ENCODE measurements around the gene TOP3A. TPM values are rescaled to one million over a fixed set of nuclear protein-coding genes. Genes with fewer than 3 reads are reported as not detected.

Gene TOP3A
- total and polyA plus RNA-seq, 2 of the 13 experiments (the other 11 are each of a cell fraction or from before 2014, with no cell fraction given), result 16.9 to 36.8 TPM

GRCh38 chr17:18314731-18315561 is at the start of gene TOP3A, which contains the start of gene SMCR8 (continued):
- TF ChIP-seq HNF1A (IDR thresholded peaks at IDR 0.05; ENCODE audit: low read depth) (peak; percentile 32; the same call in 1 of the 2 replicates), HNF1A (CRISPR knock-in tag; IDR thresholded peaks at IDR 0.05; ENCODE audit: borderline replicate concordance) (no peak; the same call in 1 of the 2 replicates), ZNF83 (CRISPR knock-in tag; IDR thresholded peaks at IDR 0.05; ENCODE audit: borderline replicate concordance) (0 out of 2 replicates have a peak, but pooled peaks have one; percentile 18), ZBTB39 (CRISPR knock-in tag; IDR thresholded peaks at IDR 0.05) (no peak), AHDC1 (CRISPR knock-in tag; IDR thresholded peaks at IDR 0.05; ENCODE audit: borderline replicate concordance) (no peak), GZF1 (CRISPR knock-in tag; IDR thresholded peaks at IDR 0.05) (peak; percentile 49; the same call in 1 of the 2 replicates), REXO4 (CRISPR knock-in tag; IDR thresholded peaks at IDR 0.05; ENCODE audit: borderline replicate concordance) (no peak), ZBTB3 (CRISPR knock-in tag; IDR thresholded peaks at IDR 0.05; ENCODE audit: borderline replicate concordance, low read depth) (no peak), ZNF501 (CRISPR knock-in tag; IDR thresholded peaks at IDR 0.05) (peak; percentile 90), MTF1 (CRISPR knock-in tag; IDR thresholded peaks at IDR 0.05) (0 out of 2 replicates have a peak, but pooled peaks have one; percentile 25), ZNF563 (CRISPR knock-in tag; IDR thresholded peaks at IDR 0.05) (peak; percentile 81), GATAD2A (CRISPR knock-in tag; IDR thresholded peaks at IDR 0.05) (peak; percentile 10; the same call in 1 of the 2 replicates), IRF2 (CRISPR knock-in tag; IDR thresholded peaks at IDR 0.05) (peak; percentile 9), ATF3 (CRISPR knock-in tag; IDR thresholded peaks at IDR 0.05) (no peak), SIX4 (CRISPR knock-in tag; IDR thresholded peaks at IDR 0.05) (peak; percentile 9; the same call in 1 of the 2 replicates), SMARCE1 (IDR thresholded peaks at IDR 0.05; ENCODE audit: borderline replicate concordance) (no peak)

Data from HepG2 (cell line).